HepG2 (cell line): ENCODE results near the gene LRRC15. TPM values are rescaled to one million over a fixed set of nuclear protein-coding genes. Genes with fewer than 3 reads are reported as not detected.

Experiments used
- CEBPZ ChIP-seq: IDR thresholded peaks from 2 replicates; pipeline ENCODE4 v1.6.1; 2012; ENCODE audit warnings: low read length, improper control_type of control experiment
- CREB1 ChIP-seq, 2 experiments: fragments of 450-650 bp in 1 of 2; IDR thresholded peaks; 2 replicates each; pipeline ENCODE4 v1.6.1; 2016 to 2017; ENCODE audit warnings: control low read depth in 1 of 2, mild to moderate bottlenecking in 1 of 2, missing compliant biosample characterization in 1 of 2, missing genetic modification characterization in 1 of 2
- FOXK2 ChIP-seq: fragments of 450-650 bp; IDR thresholded peaks from 2 replicates; pipeline ENCODE4 v1.6.1; 2016
- GPN1 ChIP-seq: sonication (generic); formaldehyde crosslinking; IDR thresholded peaks from 2 replicates; pipeline ENCODE4 v1.5.1; 2020; ENCODE audit warnings: missing genetic modification reagents, borderline replicate concordance
- HBP1 ChIP-seq: IDR thresholded peaks from 2 replicates; pipeline ENCODE4 v1.6.1; 2016; ENCODE audit warnings: low read depth, control low read depth
- KMT2A ChIP-seq: sonication (generic); formaldehyde crosslinking; IDR thresholded peaks from 2 replicates; pipeline ENCODE4 v1.4.0; 2020; ENCODE audit warnings: missing genetic modification reagents
- MAFF ChIP-seq: IDR thresholded peaks from 2 replicates; pipeline ENCODE4 v1.6.1; 2011; ENCODE audit warnings: low read depth, low read length, improper control_type of control experiment
- NR0B2 ChIP-seq: sonication (generic); formaldehyde crosslinking; IDR thresholded peaks from 2 replicates; pipeline ENCODE4 v1.4.0; 2020; ENCODE audit warnings: mild to moderate bottlenecking, missing genetic modification reagents
- SNRNP70 ChIP-seq: fragments of 200-400 bp; formaldehyde crosslinking; IDR thresholded peaks from 2 replicates; pipeline ENCODE4 v1.6.1; 2017; ENCODE audit warnings: mild to moderate bottlenecking, low read depth, low read length, moderate library complexity
- THAP9 ChIP-seq: sonication (generic); formaldehyde crosslinking; IDR thresholded peaks from 2 replicates; pipeline ENCODE4; 2020; ENCODE audit warnings: missing genetic modification reagents, mild to moderate bottlenecking, borderline replicate concordance
- TOPORS ChIP-seq: sonication (generic); formaldehyde crosslinking; IDR thresholded peaks from 2 replicates; pipeline ENCODE4 v1.8.0; 2023; ENCODE audit warnings: mild to moderate bottlenecking, missing genetic modification reagents
- TP53 ChIP-seq: sonication (generic); formaldehyde crosslinking; conservative IDR thresholded peaks from 2 replicates; pipeline ENCODE4 v1.4.0; 2020; ENCODE audit warnings: missing genetic modification reagents
- YEATS2 ChIP-seq: sonication (generic); formaldehyde crosslinking; IDR thresholded peaks from 2 replicates; pipeline ENCODE4 v1.4.0; 2020; ENCODE audit warnings: missing genetic modification reagents, borderline replicate concordance
- ZBTB1 ChIP-seq: sonication (generic); formaldehyde crosslinking; IDR thresholded peaks from 2 replicates; pipeline ENCODE4 v1.4.0; 2020; ENCODE audit warnings: missing genetic modification reagents, borderline replicate concordance
- ZNF10 ChIP-seq: sonication (generic); formaldehyde crosslinking; IDR thresholded peaks from 2 replicates; pipeline ENCODE4 v1.4.0; 2020; ENCODE audit warnings: mild to moderate bottlenecking, low read depth, missing genetic modification reagents, borderline replicate concordance
- ZNF230 ChIP-seq: sonication (generic); formaldehyde crosslinking; IDR thresholded peaks from 2 replicates; pipeline ENCODE4 v1.4.0; 2020; ENCODE audit warnings: mild to moderate bottlenecking, missing genetic modification reagents
- ZNF503 ChIP-seq: sonication (generic); formaldehyde crosslinking; IDR thresholded peaks from 2 replicates; pipeline ENCODE4 v1.4.0; 2020; ENCODE audit warnings: missing genetic modification reagents
- ZNF547 ChIP-seq: sonication (generic); formaldehyde crosslinking; IDR thresholded peaks from 2 replicates; pipeline ENCODE4 v1.5.1; 2020; ENCODE audit warnings: mild to moderate bottlenecking, missing genetic modification reagents
- ZNF614 ChIP-seq: IDR thresholded peaks from 2 replicates; pipeline ENCODE4 v1.6.1; 2018; ENCODE audit warnings: missing biosample characterization, missing genetic modification reagents, inconsistent platforms, borderline replicate concordance
- polyA plus RNA-seq, 8 experiments: library from polyadenylated mRNA; depleted of rRNA in 3 of 8; stranded (reverse) in 7 of 8; unstranded in 1 of 8; fragments of >200 nt; fragmentation: Illumina TruSeq in 4 of 8; extraction: Trizol in 4 of 8; gene quantifications; 2 replicates each; pipeline versions ENCODE4 v1.2.1 to v1.2.3, GENCODE V29; 2011 to 2016; ENCODE audit warnings: low read depth in 4 of 8, missing spikeins in 1 of 8, mixed read lengths in 1 of 8; ENCODE audit not compliant: insufficient read depth in 1 of 8
- total RNA-seq, 5 experiments: library from RNA; depleted of rRNA; stranded (reverse); fragments of >200 nt; fragmentation: Illumina TruSeq; extraction: Trizol; gene quantifications; 2 replicates each; pipeline ENCODE4 v1.2.3, GENCODE V29; 2016; ENCODE audit warnings: low read depth in 1 of 5

Gene LRRC15
- total and polyA plus RNA-seq, 2 of the 13 experiments (the other 11 are each of a cell fraction or from before 2014, with no cell fraction given), result not detected

GRCh38 chr3:194315088-194315964, 54.2 kb downstream of the LRRC15 start (continued):
- TF ChIP-seq ZNF503, result no peak; the same call in 1 of the 2 replicates
- no peak for TF ChIP-seq ZNF547 (CRISPR knock-in tag)
- no peak for TF ChIP-seq GPN1
- no peak for TF ChIP-seq ZNF10 (CRISPR knock-in tag)
- no peak for TF ChIP-seq FOXK2
- no peak for TF ChIP-seq ZBTB1 (CRISPR knock-in tag)
- TF ChIP-seq MAFF, result no peak
- TF ChIP-seq YEATS2, result no peak
- TF ChIP-seq SNRNP70, result no peak
- no peak for TF ChIP-seq CREB1 (IDR thresholded peaks at IDR 0.05)
- no peak for TF ChIP-seq CREB1 (CRISPR knock-in tag; IDR thresholded peaks at IDR 0.05)
- no peak for TF ChIP-seq ZNF230 (CRISPR knock-in tag)
- no peak for TF ChIP-seq HBP1 (CRISPR knock-in tag)
- TF ChIP-seq NR0B2 (CRISPR knock-in tag), result no peak
- no peak for TF ChIP-seq CEBPZ
- 0 out of 2 replicates have a peak, but pooled peaks have one; percentile 6 for TF ChIP-seq TOPORS (CRISPR knock-in tag)
- TF ChIP-seq KMT2A (CRISPR knock-in tag), result peak; percentile 78; the same call in 1 of the 2 replicates
- no peak for TF ChIP-seq TP53 (CRISPR knock-in tag)
- TF ChIP-seq ZNF614 (CRISPR knock-in tag), result no peak
- peak; percentile 38; the same call in 1 of the 2 replicates for TF ChIP-seq THAP9 (CRISPR knock-in tag)
